MM.1S (cell line): ENCODE data around the gene RHEB.

Experiments
- CTCF ChIP-seq: fragments of 300-600 bp; sonication (generic); IDR thresholded peaks from 2 replicates; pipeline ENCODE4 v1.5.1; 2016; ENCODE audit warnings: antibody characterized with exemption, low read length, mixed read lengths
- EZH2 ChIP-seq: fragments of 300-600 bp; sonication (generic); optimal IDR thresholded peaks from 2 replicates; pipeline ENCODE3; 2017; ENCODE audit warnings: low read depth, mild to moderate bottlenecking, antibody characterized with exemption, low read length, mixed read lengths
- EZH2phosphoT487 ChIP-seq: fragments of 300-600 bp; sonication (generic); IDR thresholded peaks from 2 replicates; pipeline ENCODE4 v1.6.1; 2018; ENCODE audit warnings: antibody characterized with exemption, low read length

GRCh38 chr7:151451626-151452571 lies 67.8 kb downstream of the RHEB start:
- TF ChIP-seq EZH2 (no peak), CTCF (no peak), EZH2phosphoT487 (no peak)
